ENCODE measurements around the gene TFAP2B.

Gene TFAP2B

DNA sequence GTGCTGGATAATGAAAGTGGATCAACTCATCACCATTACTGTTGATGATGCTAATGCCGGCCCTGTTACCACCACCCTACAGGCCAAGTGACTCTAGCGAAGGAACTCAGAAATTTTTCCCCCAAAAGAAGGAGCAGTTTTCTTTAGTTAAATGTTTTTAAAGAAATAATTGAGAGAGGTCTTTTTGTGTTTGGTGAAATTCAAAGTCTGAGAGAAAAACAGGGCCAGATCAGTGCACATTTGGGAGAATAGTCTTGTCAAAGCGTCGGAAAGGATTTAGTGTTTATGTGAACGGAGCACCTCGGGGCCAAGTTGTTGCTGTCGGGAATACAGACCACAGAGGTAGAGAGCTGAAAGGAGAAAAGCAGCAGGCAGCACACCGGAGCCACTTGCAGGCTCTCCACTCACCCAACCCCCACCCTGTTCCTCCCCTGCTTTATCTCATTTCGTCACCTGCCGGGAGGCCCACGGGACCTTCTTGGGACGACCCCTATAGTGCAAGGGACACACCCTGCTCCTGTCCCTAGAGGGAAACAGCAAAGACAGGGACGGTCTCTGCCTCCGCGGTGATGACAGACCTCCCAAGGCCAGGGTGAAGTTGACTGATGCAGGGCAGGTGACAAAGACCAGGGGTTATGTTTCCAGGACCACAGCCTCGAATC, 6.8 kb downstream of the TFAP2B start:
- no peak for DNase-seq

DNA sequence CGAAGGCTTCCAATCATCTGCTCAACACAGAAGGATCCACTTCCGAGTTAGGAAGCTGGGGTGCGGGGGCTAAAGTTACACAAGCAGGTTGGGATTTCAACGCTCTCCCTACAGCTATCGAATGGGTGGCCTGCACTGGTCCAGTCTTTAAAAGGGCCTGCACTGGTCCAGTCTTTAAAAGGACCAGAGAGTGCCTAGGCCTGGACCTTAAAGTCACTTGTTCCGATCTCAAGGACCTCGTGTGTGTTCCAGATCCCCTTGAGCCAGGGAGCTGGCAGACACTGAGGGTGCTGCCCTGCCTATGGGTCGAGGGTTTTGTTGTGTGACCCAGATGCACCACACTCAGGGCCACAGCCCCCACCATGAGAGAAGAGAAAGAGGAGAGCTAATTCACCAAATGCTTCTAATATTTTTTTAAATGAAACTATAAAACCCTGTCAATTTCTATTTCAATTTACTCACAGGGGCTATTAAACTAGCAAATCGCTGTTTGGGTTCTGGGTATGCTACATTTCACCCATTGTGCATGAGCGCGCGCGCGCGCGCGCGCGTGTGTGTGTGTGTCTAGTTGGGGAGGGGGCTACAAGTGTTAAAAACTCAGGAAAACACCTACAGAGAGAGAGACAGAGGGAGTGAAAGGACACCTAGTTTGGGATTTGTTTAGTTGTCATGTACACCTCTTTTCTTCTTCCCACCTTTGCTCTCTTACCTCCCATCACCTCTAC, 7.5 kb downstream of the TFAP2B start:
- DNase-seq: no peak

- no peak for DNase-seq
Measured at GRCh38 chr6:50826803-50827202, 8.1 kb downstream of the TFAP2B start.

DNA sequence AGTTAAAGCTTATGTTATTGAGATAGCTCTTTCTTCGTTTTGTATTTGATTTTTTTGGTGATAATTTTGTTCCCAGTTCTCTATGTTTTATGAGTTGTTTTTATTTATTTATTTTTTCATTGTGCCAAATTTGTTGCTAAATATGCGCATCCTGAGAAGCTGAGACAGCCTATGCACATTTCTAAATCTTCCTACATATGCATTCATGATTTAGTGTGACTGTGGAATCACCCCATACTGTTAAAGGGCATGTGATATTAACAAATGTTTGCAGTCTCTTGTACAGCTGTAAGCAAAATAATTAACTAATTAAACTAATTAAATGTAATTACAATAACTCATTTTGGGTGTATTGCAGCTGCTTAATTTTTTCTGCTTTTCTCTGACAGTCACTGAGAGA, 10.4 kb downstream of the TFAP2B start:
- no peak for DNase-seq

GRCh38 chr6:50829898-50830444, 11.3 kb downstream of the TFAP2B start:
- no peak for DNase-seq

DNA sequence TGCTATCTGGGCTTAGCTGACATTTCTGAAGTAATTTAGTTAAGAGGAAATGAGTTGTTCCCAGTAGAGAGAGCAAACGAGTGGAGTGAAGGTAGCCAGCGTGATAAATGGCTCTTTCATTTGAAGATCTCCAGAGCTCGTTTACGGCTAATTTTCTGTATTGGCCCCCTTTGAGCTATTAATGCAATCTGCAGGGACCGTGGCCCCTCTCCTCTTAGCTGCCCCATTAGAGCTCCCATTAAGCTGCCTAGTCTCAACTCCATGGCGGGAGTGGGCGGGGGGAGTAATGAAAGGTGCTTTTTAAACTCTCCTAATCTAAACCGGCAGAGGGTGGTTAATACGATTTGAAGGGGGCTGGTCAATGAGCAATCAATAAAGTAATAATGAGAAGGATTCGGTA, 12.5 kb downstream of the TFAP2B start:
- no peak for DNase-seq

GRCh38 chr6:50832912-50833311, 14.2 kb downstream of the TFAP2B start:
- DNase-seq: no peak

GRCh38 chr6:50834929-50835410, 16.3 kb downstream of the TFAP2B start:
- DNase-seq: no peak

- DNase-seq: no peak
Measured at GRCh38 chr6:50836231-50836630, 17.6 kb downstream of the TFAP2B start.

- no peak for DNase-seq
Measured at GRCh38 chr6:50837589-50838445, 19.1 kb downstream of the TFAP2B start.

- DNase-seq: no peak
Measured at GRCh38 chr6:50840112-50840810, 21.6 kb downstream of the TFAP2B start.

DNA sequence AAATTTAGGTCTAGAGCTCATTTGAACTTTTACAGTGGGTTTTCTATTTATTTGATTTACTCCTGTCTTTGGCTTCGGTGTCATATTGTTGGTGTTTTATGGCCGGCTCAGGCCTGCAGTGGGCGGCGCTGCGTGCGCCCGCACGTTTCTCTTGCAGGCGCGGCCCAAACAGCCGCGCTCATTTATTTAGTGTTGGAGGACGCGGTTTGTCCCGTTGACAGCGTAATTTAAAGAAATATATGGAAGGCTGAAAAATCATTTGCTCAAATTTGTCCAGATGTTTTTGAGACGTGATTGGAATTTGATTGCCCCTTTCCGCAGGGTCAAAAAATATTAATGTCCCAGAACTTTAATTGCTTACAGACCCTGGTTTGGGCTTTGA, 22.1 kb downstream of the TFAP2B start:
- DNase-seq: no peak

GRCh38 chr6:50842446-50842845, 23.8 kb downstream of the TFAP2B start:
- no peak for DNase-seq

GRCh38 chr6:50842861-50843384, 24.3 kb downstream of the TFAP2B start:
- DNase-seq: no peak

DNA sequence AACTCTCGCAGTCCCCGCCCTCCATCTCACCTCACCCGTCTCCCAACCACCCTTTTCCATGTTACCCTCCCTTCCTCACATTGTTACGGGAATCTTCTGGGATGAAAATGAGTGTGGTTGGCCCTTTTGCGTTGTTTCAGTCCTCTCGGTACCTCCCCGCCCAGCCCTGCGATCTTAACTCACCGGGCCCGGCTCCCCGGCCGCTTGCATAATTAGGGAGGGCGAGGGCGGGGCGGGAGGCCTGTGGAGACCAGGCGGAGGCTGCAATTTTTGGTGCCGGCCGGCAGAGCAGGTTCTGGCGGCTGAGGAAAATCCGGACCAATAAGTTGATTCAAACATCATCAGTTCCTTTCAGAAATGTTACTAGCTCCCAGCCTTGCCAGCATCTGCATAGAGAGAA, 25.2 kb downstream of the TFAP2B start:
- DNase-seq: no peak

DNA sequence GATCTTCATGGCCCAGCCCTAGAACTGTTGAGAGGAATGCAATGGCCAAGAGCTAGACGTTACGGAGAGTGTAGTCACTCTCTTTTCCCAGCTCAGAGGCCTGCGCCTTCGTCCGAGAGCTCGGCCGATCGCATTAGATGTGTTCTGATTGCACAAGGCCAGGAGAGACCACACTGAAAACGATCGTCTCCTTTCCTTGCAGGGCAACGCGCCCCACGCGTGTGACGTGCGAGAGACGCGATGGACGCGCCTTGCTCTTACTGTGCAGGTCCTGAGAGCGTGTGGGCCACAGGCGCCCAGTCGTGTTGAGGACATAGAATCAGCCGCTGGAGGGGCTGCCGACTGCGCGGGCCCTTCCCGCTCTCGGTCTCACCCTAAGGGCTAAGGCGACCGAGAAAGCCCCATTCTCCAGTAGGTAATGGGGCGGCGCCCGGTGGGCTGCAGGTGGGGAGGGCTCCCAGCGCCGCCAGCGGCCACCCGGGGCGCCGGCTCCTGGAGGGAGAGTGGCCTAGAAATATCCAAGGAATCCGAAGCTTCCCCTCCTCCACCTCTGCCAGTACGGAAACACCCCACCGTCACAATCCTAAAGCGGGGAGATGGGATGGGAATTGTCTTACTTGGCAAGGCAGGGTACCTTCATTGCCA, 26.9 kb downstream of the TFAP2B start:
- DNase-seq: no peak

DNA sequence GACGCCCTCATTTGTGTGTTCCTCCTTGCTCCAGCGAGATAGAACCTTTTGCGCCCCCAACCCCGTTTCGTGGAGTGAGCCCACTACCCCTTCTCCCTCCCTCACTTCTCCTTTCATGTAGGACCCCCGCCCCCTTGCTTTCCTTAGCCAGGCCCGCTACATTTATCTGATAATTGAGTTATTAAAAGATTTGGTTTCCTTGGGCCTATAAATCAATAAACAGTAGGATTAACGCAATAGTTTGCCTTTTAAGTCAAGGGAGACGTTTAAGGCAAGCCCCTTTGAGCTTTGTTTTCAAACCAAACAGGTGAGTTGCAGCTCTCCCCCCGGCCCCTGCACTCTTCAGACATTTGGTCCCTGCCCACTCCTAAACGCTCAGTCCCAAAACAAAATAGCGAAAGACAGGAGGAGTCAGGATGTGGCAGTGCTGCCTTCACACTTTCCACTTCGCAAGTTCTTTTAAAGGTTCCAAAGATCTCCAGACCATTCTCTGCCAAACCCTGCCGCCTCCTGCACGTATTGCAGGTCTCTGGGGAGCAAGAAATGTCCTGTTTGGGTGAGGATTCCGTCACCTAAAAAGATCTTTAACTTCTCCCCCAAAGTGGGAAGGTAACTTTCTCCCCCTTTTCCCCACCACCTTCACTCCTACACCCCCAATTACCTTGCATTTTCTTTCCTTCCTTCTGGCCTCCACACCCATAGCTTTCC, 27.6 kb downstream of the TFAP2B start:
- no peak for DNase-seq

DNA sequence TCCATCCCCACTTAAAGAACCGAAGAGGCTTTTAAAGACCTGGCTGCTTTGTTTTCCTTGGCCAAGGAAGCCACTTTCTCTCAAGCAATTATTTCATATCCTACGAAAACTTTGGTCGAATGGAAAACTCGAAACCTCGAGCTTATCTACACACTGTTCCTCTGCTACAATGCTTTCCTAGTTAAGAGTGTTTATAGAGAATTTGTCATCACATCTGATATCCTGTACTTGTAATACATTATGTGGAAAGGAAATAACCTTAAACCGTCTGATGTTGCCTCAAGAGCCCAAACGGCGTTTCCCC, 28.1 kb downstream of the TFAP2B start:
- DNase-seq: no peak

- no peak for DNase-seq
Measured at GRCh38 chr6:50847890-50848594, 29.4 kb downstream of the TFAP2B start.

- DNase-seq: no peak
Measured at GRCh38 chr6:50848989-50849795, 30.5 kb downstream of the TFAP2B start.

All from femur (tissue), 1 donor.